GM21737 (cell line): ENCODE data around the gene BEND3.

Experiments
- ATAC-seq: cut with Tn5 transposase; IDR thresholded peaks from one replicate; pipeline ENCODE4 v1.9.1; 2021; ENCODE audit warnings: mild to moderate bottlenecking, moderate library complexity; ENCODE audit not compliant: unreplicated experiment

The BEND3 gene

DNA sequence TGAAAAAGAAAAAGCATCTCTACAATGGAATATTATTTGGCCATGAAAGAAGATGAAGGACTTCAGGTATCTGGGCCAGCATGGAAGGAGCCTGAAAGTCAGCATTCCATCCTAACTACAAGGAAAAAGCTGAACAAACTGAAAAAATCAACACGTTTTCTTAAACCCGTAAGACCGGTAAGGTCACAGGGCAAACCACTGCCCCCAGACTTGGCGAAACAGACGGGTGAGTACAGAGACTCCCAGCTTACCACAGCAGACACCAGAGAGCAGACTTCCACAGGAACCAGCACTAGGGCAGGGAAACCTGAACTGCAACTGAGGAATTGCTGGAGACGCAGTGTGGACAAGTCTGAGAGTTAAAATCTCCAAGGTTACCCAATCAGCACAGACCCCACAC lies 31.4 kb downstream of the BEND3 start:
- no peak for ATAC-seq

DNA sequence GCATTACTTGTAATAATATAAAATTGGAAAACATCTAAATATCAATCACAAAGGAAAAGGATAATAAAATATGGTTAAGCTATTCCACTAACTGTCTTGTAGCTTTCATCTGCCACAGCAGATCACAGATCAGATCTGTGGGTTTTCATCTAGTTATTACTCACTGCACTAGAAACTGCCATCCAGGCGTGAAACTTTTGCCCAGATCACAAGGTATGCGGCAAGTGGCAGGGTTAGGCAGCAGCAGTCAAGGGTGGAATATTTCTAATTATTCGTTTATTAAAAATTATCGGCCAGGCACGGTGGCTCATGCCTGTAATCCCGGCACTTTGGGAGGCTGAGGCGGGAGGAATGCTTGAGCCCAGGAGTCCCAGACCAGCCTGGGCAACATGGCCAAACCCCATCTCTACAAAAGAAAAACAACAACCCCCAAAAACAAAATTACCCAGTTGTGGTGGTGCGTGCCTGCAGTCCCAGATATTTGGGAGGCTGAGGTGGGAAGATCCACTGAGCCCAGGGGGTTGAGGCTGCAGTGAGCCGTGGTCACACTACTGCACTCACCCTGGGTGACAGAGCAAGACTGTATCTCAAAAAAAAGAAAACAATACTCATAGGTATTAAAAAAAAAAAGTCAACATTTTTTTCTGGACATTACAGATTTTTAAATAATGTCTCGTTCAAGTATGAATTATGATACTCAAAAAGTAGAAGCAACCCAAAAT lies 32.1 kb downstream of the BEND3 start:
- ATAC-seq: peak; percentile 83

DNA sequence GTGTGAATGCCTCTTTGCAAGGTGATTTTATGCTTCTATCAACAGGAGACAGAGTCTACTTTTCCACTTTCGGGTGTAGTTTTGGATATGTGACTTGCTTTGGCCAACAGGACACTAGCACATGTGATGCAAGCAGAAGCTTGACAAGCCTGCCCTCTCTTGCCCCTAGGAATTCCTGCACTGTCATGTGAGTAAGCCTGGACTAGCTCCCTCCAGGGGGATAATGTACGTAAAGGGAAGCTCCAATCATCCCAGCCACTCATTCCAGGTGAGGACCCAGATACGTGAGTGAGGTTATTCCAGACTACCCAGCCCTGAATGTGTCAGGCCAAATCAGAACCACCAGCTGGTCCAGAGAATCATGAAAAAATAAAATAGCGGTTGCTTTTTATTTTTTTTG lies 33.3 kb downstream of the BEND3 start:
- ATAC-seq: no peak

DNA sequence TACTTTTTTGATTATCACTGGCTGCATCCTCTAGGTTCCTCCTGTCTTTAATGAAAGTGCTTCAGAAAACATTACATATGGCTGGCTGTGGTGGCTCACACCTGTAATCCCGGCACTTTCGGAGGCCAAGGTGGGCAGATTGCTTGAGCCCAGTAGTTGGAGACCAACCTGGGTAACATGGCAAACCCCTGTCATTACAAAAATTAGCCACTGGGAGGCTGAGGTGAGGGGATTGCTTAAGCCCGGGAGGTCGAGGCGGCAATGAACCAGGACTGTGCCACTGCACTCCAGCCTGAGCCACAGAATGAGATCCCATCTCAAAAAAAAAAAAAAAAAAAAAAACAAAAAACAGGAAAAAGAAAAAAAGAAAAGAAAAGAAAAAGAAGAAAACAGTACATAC lies 35.3 kb downstream of the BEND3 start:
- ATAC-seq: no peak

DNA sequence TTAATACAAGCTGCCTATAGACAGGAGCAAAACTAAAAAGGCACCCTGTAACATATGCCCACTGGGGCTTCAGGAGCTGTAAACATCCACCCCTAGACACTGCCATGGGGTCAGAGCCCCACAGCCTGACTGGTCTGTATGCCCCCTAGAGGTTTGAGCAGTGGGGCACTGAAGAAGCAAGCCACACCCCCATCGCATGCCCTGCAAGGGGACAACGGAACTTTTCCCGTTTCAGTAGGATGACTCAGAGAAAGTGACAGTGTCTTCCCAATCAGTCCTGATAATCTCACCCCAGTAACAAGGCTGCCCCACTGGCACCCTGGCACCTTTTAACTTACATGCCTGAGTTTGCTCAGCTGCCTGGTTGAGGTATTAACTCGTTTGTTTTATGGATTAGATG lies 35.9 kb downstream of the BEND3 start:
- no peak for ATAC-seq

DNA sequence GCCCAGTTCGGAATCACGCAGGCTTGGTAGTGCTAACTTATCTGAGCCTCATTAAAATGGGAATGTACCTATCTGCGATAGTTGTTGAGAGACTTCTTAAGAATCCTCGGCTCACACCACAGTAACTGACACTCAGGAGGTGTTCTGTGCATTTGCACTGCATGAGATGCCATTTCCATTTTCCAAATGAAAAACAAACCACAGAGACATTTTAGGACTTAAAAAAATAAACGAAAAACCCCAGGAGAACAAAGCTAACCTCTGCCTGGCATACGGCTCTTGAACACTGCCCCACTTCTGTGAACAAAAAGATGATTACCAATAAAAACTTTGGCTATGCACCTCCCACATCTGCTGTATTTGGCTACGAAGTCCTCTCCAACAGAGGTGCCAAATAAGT lies 37.6 kb downstream of the BEND3 start:
- no peak for ATAC-seq

DNA sequence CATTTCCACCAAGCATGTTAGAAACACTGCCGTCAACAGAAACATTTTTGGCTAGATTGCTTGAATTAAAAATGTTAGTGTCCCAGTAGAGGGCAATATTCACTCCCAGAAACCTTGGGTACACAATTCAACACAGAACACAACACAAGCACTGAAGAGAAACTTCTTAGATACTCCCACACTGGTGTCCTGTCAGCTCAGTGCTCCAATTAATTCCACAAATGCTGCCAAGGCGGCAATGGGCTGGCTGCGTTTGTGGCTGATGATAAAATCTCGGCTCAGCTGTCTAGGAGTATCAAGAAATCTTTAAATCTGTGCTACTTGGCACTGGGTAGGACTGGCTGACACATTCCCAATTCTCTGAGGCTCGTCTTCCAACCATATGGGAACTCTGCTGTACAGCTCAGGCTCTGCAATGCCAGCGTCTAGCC lies 39.3 kb downstream of the BEND3 start:
- ATAC-seq: no peak

DNA sequence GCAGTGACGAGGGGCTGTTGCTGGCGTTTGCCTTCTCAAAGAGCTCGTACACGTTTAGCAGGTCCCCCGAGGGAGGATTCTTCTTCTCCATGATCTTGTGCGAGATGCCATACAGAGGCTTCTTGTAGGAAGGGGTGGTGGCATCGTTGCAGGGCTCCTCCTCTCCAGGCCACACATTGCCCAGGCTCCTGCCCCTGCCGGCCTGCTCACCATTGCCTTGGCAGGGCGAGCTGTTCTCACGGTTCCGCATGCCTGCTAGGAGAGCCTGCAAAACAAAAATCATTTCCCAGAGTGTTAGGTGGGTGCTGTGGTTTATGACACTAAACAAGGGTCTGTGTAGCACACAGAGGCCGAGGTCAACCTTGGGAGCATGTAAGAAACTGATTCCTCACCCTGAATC lies 44.6 kb downstream of the BEND3 start:
- ATAC-seq: no peak

DNA sequence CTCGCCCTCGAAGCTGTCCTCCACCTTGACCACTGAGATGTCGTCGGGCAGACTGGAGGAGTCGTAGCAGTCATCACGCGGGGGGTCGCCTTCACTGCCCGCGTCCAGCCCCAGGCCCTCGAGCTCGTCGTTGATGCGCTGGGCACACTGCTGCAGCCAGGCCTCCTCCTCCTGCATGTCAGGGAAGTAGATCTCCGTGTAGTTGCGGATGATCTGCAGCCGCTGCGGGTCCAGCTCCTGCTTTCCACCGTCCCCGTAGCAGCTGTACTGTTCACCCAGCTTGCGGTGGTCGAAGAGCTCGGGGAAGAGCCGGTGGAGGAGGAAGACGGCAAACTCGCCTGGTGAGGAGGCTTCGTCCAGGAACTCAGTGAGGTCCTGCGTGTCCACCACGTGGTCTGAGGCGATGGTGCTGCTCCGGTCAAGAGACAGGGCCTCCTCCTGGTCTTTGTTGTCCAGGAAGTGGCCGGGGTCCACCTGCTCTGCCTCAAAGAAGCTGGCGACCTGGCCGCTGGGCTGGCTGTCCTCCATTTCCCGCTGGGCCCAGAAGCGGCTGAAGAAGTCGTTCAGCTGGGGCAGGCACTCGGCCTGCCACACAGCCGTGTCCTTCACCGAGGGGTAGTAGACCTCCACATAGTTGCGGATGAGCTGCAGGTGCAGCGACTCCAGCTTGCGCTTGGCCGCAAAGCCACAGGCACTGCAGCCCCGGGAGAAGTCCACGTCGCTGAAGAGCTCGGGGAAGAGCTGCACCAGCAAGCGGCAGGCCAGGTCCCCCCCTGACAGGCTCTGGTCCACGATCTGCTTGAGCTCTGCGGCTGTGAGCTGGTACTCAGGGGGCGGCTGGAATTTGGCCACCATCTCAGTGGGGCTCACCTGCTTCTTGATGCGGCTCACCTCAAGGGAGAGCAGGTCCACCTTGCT lies 45.4 kb downstream of the BEND3 start:
- ATAC-seq: no peak

DNA sequence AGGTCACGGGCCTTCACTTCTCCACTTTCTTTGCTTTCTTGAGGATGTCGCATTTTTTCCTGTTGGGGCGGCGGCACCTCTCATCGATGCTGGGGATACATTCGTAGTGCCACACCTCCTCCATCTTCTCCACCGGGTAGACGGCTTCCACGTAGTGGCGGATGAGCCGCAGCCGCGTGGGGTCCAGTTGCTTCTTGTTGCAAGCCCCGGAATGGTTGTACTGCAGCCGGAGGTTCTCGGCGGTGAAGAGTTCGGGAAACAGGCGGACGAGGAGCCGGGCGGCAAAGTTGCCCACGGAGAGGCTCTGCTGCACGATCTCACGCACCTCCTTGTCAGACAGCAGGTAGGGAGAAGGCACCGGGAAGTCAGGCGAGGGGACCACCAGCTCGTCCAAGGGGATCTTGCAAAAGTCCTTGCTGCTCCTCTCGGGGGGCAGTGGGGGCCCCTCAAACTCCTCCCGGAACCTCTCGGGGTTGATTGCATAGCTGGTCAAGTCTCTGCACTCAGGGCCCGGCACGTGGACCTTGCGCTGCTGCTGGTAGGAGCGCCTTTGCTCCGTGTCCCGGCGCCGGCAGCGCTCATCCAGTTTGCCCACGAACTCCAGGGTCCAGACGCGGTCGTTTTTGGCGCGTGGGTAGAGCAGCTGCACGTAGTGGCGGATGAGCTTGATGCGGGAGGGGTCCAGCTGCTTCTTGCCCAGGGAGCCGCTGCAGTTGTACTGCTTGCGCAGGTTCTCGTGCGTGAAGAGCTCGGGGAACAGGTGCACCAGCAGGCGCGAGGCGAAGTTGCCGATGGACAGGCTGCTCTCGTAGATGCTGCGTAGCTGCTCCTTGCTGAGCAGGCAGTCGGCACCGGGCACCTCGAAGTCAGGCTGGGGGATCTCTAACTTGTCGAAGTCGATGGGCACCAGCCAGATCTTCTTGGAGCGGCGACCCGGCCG lies 46.4 kb downstream of the BEND3 start:
- ATAC-seq: no peak

DNA sequence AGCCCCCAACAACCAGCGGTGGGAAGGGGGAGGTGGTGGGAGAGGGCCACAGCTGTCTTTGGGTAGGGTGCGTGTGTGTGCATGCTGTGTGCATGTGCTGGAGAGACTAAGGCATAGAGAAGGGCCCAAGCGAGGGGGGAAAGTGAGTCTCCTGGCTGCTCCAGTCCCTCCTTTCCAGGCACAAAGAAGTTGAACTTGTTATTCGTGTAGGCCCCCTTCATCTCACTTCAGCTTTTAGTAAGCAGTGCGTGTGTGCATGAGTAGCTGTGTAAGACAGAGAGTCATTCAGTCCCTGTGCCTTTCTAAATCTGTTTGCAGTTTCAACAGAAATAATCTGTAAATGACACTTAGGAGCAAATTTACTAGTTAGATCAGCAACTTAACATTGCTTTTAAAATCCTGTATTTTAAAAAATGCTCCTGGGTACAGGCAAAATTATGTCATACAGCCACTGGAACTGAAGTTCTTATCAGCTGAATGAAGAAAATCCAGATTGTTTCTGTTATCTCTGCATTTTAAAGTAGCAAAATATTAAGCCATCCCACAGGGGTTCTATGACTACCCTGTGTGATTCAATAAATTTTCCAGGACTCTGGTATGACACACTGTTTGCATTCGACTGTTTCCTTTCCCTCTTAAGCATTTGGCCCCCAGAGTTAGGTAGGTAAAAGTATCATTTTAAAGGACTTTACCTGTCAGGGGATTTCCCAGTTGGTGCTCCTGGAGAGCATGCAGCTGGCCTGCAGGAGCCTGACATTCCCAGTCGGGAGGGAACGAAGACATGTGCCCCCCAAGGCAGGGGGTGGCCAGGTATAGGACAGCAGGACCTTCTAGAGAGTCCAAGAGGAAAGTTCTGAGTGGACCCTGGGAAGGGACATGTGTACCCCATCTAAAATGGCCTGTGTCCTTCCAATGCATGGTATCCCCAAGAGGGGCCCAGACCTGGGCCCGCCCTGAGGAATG lies 48.3 kb downstream of the BEND3 start:
- no peak for ATAC-seq

DNA sequence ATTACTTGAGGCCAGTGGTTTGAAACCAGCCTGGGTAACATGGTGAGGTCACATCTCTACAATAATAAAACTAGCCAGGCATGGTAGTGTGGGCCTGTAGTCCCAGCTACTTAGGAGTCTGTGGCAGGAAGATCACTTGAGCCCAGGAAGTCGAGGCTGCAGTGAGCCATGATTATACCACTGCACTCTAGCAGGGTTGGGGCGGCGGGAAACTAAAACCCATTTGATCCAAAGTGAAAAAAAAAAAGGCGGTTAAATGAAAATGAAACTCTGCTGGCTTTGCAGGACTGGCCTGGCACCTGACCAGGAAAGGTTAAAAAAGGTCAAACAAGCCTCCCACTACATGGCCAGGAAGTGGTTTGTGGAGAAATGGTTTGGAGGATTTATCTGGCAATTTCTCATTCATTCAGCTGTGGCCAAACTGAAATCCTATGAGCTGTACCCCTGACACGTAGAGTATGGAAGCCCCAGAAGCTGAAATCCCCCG lies 50.7 kb downstream of the BEND3 start:
- ATAC-seq: no peak

DNA sequence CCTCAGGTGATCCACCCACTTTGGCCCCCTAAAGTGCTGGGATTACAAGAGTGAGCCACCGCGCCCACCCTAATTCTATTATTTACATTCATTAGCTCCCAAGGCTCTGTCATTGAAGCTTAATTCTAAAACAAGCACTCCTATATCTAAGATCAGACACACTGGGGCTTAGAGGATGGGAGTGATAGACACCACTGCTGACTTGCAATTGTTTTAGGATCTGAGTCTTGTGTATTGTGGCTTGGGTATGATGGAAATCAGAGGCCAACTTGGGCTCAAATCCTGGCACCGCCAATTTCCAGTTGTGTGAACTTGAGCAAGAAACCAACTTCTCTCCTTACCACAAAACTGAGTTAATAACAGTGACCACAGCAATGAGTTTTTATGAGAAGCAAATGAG lies 52.6 kb downstream of the BEND3 start:
- ATAC-seq: no peak

DNA sequence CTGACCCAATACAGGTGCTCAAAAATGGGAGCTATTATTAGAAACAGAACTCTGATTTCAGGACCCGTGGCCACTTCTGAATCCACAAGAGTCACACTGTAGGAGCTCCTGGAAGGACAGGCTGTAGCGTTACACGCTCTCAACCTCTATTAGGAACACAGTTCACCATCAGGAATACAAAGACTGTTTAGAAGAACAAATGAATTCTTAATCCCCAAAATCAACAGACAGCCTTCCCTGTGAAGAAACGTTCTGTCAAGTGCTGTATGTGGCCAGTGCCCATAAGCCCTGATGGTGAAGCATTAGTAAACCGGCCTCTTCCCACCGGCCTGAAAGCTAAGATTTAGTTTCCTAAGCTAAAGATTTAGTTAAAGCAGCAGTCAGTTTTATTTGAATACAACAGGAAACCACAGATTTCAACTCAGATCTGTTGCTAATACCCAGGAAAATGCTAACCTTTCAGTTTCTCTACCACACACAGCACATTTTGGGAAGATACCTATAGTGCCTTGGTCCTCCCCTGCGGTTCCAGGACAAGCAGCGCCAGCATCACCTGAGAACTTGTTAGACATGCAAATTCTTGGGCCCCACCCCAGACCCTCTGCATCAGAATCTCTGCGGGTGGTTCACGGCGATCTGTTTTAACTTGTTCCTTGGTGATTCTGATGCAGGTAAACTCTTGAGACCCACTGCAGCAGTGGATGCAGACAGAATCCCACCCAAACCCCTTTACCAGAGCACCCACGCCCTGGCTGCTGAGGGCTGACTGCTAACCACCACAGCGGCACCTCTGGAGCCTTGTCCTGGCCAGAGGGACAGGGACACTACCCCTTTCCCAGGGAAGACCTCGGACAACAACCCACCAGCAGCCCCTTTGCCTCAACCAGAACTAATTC lies 53.9 kb downstream of the BEND3 start:
- peak; percentile 70 for ATAC-seq

DNA sequence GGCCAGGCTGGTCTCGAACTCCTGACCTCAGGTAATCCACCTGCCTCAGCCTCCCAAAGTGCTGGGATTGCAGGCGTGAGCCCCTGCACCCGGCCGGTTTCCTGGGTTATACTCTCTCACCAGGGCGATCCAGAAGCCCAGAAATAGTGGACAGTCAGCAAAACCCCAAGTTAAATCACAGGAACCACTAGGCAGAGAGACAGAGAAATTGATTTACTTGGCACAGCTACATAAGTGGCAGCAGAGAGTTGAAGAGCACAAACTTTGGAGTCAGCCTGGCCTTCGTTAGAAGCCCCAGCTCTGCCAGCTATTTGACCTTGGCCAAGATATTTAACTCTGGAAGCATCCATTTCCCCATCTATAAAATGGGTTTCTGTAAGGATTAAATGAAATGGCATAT lies 54.6 kb downstream of the BEND3 start:
- no peak for ATAC-seq

DNA sequence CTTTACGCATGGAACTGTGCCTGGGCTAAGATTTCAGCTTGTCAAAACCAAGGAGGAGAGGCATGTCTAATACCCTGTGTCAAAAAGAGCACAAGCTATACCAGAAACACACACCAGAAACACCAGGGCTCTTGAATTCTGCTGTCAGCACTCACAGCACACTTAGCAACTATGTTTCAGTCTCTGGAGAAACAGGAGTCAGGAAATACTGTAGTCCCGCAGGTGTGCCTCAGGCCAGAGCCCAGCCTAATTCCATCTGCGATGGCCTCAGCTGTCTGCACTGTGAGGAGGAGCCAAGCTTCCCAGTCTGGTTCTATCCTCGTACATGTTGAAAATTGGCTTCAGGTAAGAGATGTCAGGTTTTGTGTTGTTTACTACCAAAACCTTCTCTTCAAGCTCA lies 55.7 kb downstream of the BEND3 start:
- no peak for ATAC-seq

DNA sequence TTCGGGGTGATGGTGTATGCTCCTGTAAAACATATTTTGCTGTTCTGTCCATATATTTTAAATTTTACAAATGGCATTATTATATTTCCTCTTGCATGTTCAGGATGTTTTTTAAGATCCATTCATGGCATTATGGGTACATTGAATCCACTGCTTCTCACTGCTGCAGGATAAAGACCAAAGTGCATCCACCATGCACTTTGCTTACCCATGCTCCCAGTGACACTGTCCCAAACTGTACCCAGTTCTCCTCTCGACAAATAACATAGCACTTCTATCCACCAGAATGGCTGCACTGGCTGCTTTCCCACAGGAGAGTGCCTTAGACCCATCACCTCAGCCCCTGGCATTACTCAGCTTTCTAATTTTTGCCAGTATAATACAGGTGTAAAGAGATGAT lies 57.6 kb downstream of the BEND3 start:
- no peak for ATAC-seq

DNA sequence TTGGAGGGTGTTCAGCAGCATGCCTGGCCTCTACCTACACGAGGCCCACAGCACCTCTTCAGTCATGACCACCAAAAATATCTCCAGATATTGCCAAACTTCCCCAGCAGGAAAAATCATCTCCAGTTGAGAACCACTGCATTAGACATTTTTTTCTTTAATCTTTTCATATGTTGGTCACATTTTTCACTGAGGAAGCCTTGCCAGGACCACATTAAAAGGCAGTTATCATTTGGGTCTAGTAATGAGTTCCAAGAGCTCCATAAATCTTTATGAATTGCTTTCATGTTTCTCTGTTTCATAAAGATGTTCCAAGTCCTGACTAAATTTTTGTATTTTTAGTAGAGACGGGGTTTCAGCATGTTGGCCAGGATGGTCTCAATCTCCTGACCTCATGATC lies 58.5 kb downstream of the BEND3 start:
- ATAC-seq: no peak

DNA sequence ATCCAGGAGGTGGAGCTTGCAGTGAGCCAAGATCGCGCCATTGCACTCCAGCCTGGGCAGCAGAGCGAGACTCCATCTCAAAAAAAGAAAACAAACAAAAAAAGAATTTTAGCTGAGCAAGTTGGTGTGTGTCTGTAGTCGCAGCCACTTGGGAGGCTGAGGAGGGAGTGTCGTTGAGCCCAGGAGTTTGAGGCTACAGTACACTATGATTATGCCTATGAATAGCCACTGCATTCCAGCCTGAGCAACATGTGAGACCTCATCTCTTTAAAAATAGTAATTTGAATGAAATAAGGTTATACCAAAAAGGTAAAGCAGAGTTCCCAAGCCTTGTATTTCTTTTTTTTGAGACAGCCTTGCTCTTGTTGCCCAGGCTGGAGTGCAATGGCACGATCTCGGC lies 67.5 kb downstream of the BEND3 start:
- no peak for ATAC-seq
